SK-N-MC (cell line): Measurements from ENCODE around the gene FSTL4.

Source experiments
- DNase-seq: peaks from one replicate; pipeline ENCODE4 v3.0.0-alpha.2; 2011; ENCODE audit warnings: low read depth, low spot score
- H3K27ac ChIP-seq: fragments of 200-600 bp; sonication (generic); 2 replicates; pipeline ENCODE4 v1.5.1; 2016; ENCODE audit warnings: mixed run types
- H3K36me3 ChIP-seq: fragments of 200-600 bp; sonication (generic); 2 replicates; pipeline ENCODE4 v1.6.1; 2017; ENCODE audit warnings: antibody characterized with exemption, low read length, mixed read lengths; ENCODE audit not compliant: insufficient read depth
- H3K4me3 ChIP-seq: fragments of 200-600 bp; sonication (generic); 2 replicates; pipeline ENCODE4 v1.5.1; 2016
- H3K9ac ChIP-seq: fragments of 200-600 bp; sonication (generic); 2 replicates; pipeline ENCODE4 v1.8.0; 2017; ENCODE audit warnings: mixed run types, mixed read lengths; ENCODE audit not compliant: insufficient read length
- H3K9me3 ChIP-seq: fragments of 200-600 bp; sonication (generic); 2 replicates; pipeline ENCODE4 v1.6.1; 2017; ENCODE audit warnings: low read depth, mild to moderate bottlenecking, antibody characterized with exemption, low read length, moderate library complexity, mixed read lengths
- EZH2 ChIP-seq: fragments of 200-600 bp; sonication (generic); IDR thresholded peaks from one replicate; pipeline ENCODE4 v1.6.1; 2017; ENCODE audit warnings: antibody characterized with exemption
- FOXP2 ChIP-seq: optimal IDR thresholded peaks from 2 replicates; pipeline ENCODE3; 2011; ENCODE audit warnings: mild to moderate bottlenecking, moderate library complexity; ENCODE audit not compliant: insufficient read depth; ENCODE audit errors: extremely low read length, control extremely low read depth
- POLR2AphosphoS5 ChIP-seq: IDR thresholded peaks from 2 replicates; pipeline ENCODE4 v1.6.1; 2012; ENCODE audit warnings: mild to moderate bottlenecking, low read depth, low read length, borderline replicate concordance

Gene FSTL4

GRCh38 chr5:133245191-133246052 lies 366.9 kb downstream of the FSTL4 start:
- H3K9ac ChIP-seq: no peak overlapping the region
- H3K27ac ChIP-seq: no peak overlapping the region
- no peaks in the 10 kb centered on the region for H3K36me3 ChIP-seq
- H3K9me3 ChIP-seq: no peaks in the 10 kb centered on the region
- TF ChIP-seq EZH2 (no peak), POLR2AphosphoS5 (no peak), FOXP2 (no peak)
- no peak for DNase-seq
- no peak overlapping the region for H3K4me3 ChIP-seq

- no peaks in the 10 kb centered on the region for H3K36me3 ChIP-seq
- H3K9me3 ChIP-seq: no peaks in the 10 kb centered on the region
- no peak overlapping the region for H3K9ac ChIP-seq
- no peak overlapping the region for H3K27ac ChIP-seq
- no peak for TF ChIP-seq FOXP2
- TF ChIP-seq EZH2: no peak
- TF ChIP-seq POLR2AphosphoS5: no peak
- DNase-seq: no peak
- H3K4me3 ChIP-seq: no peak overlapping the region
Observed at GRCh38 chr5:133244242-133244641, 368.1 kb downstream of the FSTL4 start.

- Histone ChIP-seq H3K36me3 (no peaks in the 10 kb centered on the region), H3K9me3 (no peaks in the 10 kb centered on the region), H3K4me3 (no peak overlapping the region), H3K27ac (no peak overlapping the region), H3K9ac (no peak overlapping the region)
- no peak for TF ChIP-seq POLR2AphosphoS5
- no peak for TF ChIP-seq FOXP2
- TF ChIP-seq EZH2: no peak
- no peak for DNase-seq
Observed at GRCh38 chr5:133243196-133243595, 369.1 kb downstream of the FSTL4 start.

GRCh38 chr5:133242221-133242835 lies 370.0 kb downstream of the FSTL4 start:
- H3K4me3 ChIP-seq: no peak overlapping the region
- H3K36me3 ChIP-seq: no peaks in the 10 kb centered on the region
- H3K9ac ChIP-seq: no peak overlapping the region
- TF ChIP-seq FOXP2: no peak
- no peak for TF ChIP-seq POLR2AphosphoS5
- TF ChIP-seq EZH2: no peak
- no peaks in the 10 kb centered on the region for H3K9me3 ChIP-seq
- no peak for DNase-seq
- no peak overlapping the region for H3K27ac ChIP-seq

- Histone ChIP-seq H3K9ac (no peak overlapping the region), H3K4me3 (no peak overlapping the region), H3K36me3 (no peaks in the 10 kb centered on the region), H3K27ac (no peak overlapping the region), H3K9me3 (no peaks in the 10 kb centered on the region)
- no peak for TF ChIP-seq POLR2AphosphoS5
- no peak for TF ChIP-seq EZH2
- TF ChIP-seq FOXP2: no peak
- DNase-seq: no peak
Observed at GRCh38 chr5:133241179-133242092, 370.9 kb downstream of the FSTL4 start.

- no peak for DNase-seq
- H3K36me3 ChIP-seq: no peaks in the 10 kb centered on the region
- no peak overlapping the region for H3K27ac ChIP-seq
- no peak overlapping the region for H3K4me3 ChIP-seq
- no peaks in the 10 kb centered on the region for H3K9me3 ChIP-seq
- TF ChIP-seq FOXP2: no peak
- no peak for TF ChIP-seq POLR2AphosphoS5
- no peak for TF ChIP-seq EZH2
- H3K9ac ChIP-seq: no peak overlapping the region
Observed at GRCh38 chr5:133240425-133241091, 371.8 kb downstream of the FSTL4 start.

- DNase-seq: no peak
- no peak overlapping the region for H3K27ac ChIP-seq
- TF ChIP-seq FOXP2 (no peak), POLR2AphosphoS5 (no peak), EZH2 (no peak)
- H3K36me3 ChIP-seq: no peaks in the 10 kb centered on the region
- H3K9me3 ChIP-seq: no peaks in the 10 kb centered on the region
- no peak overlapping the region for H3K4me3 ChIP-seq
- H3K9ac ChIP-seq: no peak overlapping the region
Observed at GRCh38 chr5:133238426-133239205, 373.7 kb downstream of the FSTL4 start.
